ENCODE results near the gene ARSA.
"Not testable (repeated sequence)": the region's sequence is repeated elsewhere in the genome, so short reads cannot be mapped to it uniquely, and the experiment has no call there.

Gene ARSA

GRCh38 chr22:50654664-50655063 lies 26.7 kb upstream of the ARSA start:
- not testable (repeated sequence) for DNase-seq

- no peak for DNase-seq
These were observed 25.3 kb upstream of the ARSA start for GRCh38 chr22:50653256-50653655.

GRCh38 chr22:50643821-50644101 lies 15.8 kb upstream of the ARSA start:
- not testable (repeated sequence) for DNase-seq

GRCh38 chr22:50643021-50643820 lies 15.3 kb upstream of the ARSA start:
- DNase-seq = not testable (repeated sequence)

GRCh38 chr22:50641696-50642607 lies 14.0 kb upstream of the ARSA start:
- DNase-seq = peak; percentile 31

GRCh38 chr22:50640857-50641647 lies 13.1 kb upstream of the ARSA start:
- no peak for DNase-seq

- DNase-seq = not testable (repeated sequence)
These were observed 12.3 kb upstream of the ARSA start for GRCh38 chr22:50640296-50640695.

- DNase-seq = no peak
These were observed 7.6 kb upstream of the ARSA start for GRCh38 chr22:50635591-50635990.

GRCh38 chr22:50633771-50634170 lies 5.8 kb upstream of the ARSA start:
- DNase-seq = no peak

GRCh38 chr22:50633086-50633485 lies 5.1 kb upstream of the ARSA start:
- no peak for DNase-seq

GRCh38 chr22:50630376-50630775 lies 2.4 kb upstream of the ARSA start:
- DNase-seq = no peak

GRCh38 chr22:50628543-50629134 lies 687 bp upstream of the ARSA start:
- no peak for DNase-seq

GRCh38 chr22:50626850-50627641 lies 906 bp downstream of the ARSA start:
- DNase-seq = no peak

- no peak for DNase-seq
These were observed 1.6 kb downstream of the ARSA start for GRCh38 chr22:50626314-50626849.

- no peak for DNase-seq
These were observed 2.2 kb downstream of the ARSA start for GRCh38 chr22:50625568-50626313.

GRCh38 chr22:50625131-50625567 lies 2.8 kb downstream of the ARSA start:
- DNase-seq = no peak

- DNase-seq = no peak
These were observed 3.4 kb downstream of the ARSA start for GRCh38 chr22:50624347-50625130.

- no peak for DNase-seq
These were observed 5.1 kb downstream of the ARSA start for GRCh38 chr22:50622723-50623327.
